ENCODE results near the gene WSB2. TPM values are rescaled to one million over a fixed set of nuclear protein-coding genes. Genes with fewer than 3 reads are reported as not detected.

WSB2 gene
- total and polyA plus RNA-seq, 2 of the 8 experiments (the other 6 are each of a cell fraction or from before 2014, with no cell fraction given) = 47.5 to 58.2 TPM

DNA sequence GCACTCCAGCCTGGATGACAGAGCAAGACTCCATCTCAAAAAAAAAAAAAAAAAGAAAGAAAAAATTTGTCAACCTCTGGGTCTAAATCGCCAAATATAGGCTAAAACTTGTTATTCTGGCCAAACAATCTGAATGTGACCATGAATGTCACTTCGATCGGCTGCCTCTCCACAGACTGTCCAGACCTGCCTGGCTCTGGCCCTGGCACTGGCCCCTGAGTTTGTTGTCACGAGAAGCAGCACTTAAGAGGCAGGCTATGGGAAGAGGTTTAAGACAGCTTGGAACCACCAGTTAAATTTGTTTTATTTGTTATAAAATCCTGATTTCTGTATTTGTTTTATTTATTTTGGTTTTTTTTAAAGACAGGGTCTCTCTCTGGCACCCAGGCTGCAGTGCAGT, 14.5 kb downstream of the WSB2 start (continued):
- TF ChIP-seq, protein P1, sequence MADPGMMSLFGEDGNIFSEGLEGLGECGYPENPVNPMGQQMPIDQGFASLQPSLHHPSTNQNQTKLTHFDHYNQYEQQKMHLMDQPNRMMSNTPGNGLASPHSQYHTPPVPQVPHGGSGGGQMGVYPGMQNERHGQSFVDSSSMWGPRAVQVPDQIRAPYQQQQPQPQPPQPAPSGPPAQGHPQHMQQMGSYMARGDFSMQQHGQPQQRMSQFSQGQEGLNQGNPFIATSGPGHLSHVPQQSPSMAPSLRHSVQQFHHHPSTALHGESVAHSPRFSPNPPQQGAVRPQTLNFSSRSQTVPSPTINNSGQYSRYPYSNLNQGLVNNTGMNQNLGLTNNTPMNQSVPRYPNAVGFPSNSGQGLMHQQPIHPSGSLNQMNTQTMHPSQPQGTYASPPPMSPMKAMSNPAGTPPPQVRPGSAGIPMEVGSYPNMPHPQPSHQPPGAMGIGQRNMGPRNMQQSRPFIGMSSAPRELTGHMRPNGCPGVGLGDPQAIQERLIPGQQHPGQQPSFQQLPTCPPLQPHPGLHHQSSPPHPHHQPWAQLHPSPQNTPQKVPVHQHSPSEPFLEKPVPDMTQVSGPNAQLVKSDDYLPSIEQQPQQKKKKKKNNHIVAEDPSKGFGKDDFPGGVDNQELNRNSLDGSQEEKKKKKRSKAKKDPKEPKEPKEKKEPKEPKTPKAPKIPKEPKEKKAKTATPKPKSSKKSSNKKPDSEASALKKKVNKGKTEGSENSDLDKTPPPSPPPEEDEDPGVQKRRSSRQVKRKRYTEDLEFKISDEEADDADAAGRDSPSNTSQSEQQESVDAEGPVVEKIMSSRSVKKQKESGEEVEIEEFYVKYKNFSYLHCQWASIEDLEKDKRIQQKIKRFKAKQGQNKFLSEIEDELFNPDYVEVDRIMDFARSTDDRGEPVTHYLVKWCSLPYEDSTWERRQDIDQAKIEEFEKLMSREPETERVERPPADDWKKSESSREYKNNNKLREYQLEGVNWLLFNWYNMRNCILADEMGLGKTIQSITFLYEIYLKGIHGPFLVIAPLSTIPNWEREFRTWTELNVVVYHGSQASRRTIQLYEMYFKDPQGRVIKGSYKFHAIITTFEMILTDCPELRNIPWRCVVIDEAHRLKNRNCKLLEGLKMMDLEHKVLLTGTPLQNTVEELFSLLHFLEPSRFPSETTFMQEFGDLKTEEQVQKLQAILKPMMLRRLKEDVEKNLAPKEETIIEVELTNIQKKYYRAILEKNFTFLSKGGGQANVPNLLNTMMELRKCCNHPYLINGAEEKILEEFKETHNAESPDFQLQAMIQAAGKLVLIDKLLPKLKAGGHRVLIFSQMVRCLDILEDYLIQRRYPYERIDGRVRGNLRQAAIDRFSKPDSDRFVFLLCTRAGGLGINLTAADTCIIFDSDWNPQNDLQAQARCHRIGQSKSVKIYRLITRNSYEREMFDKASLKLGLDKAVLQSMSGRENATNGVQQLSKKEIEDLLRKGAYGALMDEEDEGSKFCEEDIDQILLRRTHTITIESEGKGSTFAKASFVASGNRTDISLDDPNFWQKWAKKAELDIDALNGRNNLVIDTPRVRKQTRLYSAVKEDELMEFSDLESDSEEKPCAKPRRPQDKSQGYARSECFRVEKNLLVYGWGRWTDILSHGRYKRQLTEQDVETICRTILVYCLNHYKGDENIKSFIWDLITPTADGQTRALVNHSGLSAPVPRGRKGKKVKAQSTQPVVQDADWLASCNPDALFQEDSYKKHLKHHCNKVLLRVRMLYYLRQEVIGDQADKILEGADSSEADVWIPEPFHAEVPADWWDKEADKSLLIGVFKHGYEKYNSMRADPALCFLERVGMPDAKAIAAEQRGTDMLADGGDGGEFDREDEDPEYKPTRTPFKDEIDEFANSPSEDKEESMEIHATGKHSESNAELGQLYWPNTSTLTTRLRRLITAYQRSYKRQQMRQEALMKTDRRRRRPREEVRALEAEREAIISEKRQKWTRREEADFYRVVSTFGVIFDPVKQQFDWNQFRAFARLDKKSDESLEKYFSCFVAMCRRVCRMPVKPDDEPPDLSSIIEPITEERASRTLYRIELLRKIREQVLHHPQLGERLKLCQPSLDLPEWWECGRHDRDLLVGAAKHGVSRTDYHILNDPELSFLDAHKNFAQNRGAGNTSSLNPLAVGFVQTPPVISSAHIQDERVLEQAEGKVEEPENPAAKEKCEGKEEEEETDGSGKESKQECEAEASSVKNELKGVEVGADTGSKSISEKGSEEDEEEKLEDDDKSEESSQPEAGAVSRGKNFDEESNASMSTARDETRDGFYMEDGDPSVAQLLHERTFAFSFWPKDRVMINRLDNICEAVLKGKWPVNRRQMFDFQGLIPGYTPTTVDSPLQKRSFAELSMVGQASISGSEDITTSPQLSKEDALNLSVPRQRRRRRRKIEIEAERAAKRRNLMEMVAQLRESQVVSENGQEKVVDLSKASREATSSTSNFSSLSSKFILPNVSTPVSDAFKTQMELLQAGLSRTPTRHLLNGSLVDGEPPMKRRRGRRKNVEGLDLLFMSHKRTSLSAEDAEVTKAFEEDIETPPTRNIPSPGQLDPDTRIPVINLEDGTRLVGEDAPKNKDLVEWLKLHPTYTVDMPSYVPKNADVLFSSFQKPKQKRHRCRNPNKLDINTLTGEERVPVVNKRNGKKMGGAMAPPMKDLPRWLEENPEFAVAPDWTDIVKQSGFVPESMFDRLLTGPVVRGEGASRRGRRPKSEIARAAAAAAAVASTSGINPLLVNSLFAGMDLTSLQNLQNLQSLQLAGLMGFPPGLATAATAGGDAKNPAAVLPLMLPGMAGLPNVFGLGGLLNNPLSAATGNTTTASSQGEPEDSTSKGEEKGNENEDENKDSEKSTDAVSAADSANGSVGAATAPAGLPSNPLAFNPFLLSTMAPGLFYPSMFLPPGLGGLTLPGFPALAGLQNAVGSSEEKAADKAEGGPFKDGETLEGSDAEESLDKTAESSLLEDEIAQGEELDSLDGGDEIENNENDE (IDR thresholded peaks at IDR 0.05; ENCODE audit: insufficient replicate concordance, low read length) = no peak
- no peak for TF ChIP-seq CBX5 (IDR thresholded peaks at IDR 0.05; ENCODE audit: low read depth, low read length)
- no peak for TF ChIP-seq EGR1 (IDR thresholded peaks at IDR 0.05; ENCODE audit: borderline replicate concordance, low read depth, low read length)
- TF ChIP-seq SRF (IDR thresholded peaks at IDR 0.05; ENCODE audit: low read depth, low read length) = no peak
